GM18870 (cell line): ENCODE data around the gene RAB8B.

Experiments used
- ATAC-seq: cut with Tn5 transposase; IDR thresholded peaks from one replicate; pipeline ENCODE4 v1.9.1; 2021; ENCODE audit warnings: moderate library complexity; ENCODE audit not compliant: unreplicated experiment

Gene RAB8B

GRCh38 chr15:63260791-63261190 is 71.4 kb downstream of the RAB8B start:
- no peak for ATAC-seq

GRCh38 chr15:63261311-63261710 is 71.9 kb downstream of the RAB8B start:
- ATAC-seq: no peak

GRCh38 chr15:63263519-63263918 is 74.1 kb downstream of the RAB8B start:
- no peak for ATAC-seq

- ATAC-seq: no peak
These were observed 75.4 kb downstream of the RAB8B start for GRCh38 chr15:63264688-63265293.

GRCh38 chr15:63274427-63274826 is 85.0 kb downstream of the RAB8B start:
- no peak for ATAC-seq

GRCh38 chr15:63276342-63277037 is 87.1 kb downstream of the RAB8B start:
- no peak for ATAC-seq

GRCh38 chr15:63277038-63277892 is 87.9 kb downstream of the RAB8B start, which contains the start of gene APH1B:
TSS of gene APH1B (plus strand) at chr15:63277605. CDS start at chr15:63277624, 19 bp downstream.
- ATAC-seq: no peak

GRCh38 chr15:63277893-63278456 is 88.6 kb downstream of the RAB8B start:
- no peak for ATAC-seq

- no peak for ATAC-seq
These were observed 93.7 kb downstream of the RAB8B start for GRCh38 chr15:63283126-63283525.

GRCh38 chr15:63284335-63284734 is 94.9 kb downstream of the RAB8B start:
- ATAC-seq: no peak

- no peak for ATAC-seq
These were observed 97.7 kb downstream of the RAB8B start for GRCh38 chr15:63287109-63287508.

GRCh38 chr15:63288342-63288741 is 98.9 kb downstream of the RAB8B start:
- no peak for ATAC-seq

- no peak for ATAC-seq
These were observed 99.5 kb downstream of the RAB8B start for GRCh38 chr15:63288778-63289378.

- no peak for ATAC-seq
These were observed 102.1 kb downstream of the RAB8B start for GRCh38 chr15:63291507-63291906.

GRCh38 chr15:63292241-63292640 is 102.8 kb downstream of the RAB8B start:
- ATAC-seq: no peak

GRCh38 chr15:63292771-63293170 is 103.4 kb downstream of the RAB8B start:
- no peak for ATAC-seq

- no peak for ATAC-seq
These were observed 105.0 kb downstream of the RAB8B start for GRCh38 chr15:63294359-63294758.

GRCh38 chr15:63295341-63295740 is 105.9 kb downstream of the RAB8B start:
- no peak for ATAC-seq

- ATAC-seq: no peak
These were observed 106.8 kb downstream of the RAB8B start for GRCh38 chr15:63296195-63296594.

GRCh38 chr15:63299943-63300575 is 110.7 kb downstream of the RAB8B start:
- no peak for ATAC-seq

GRCh38 chr15:63301088-63301487 is 111.7 kb downstream of the RAB8B start:
- ATAC-seq: no peak
